ENCODE data around the gene MYL12A. TPM values are rescaled to one million over a fixed set of nuclear protein-coding genes. Genes with fewer than 3 reads are reported as not detected.

The MYL12A gene
- total and polyA plus RNA-seq, 2 experiments from 2014 or later, result 206 to 502 TPM

DNA sequence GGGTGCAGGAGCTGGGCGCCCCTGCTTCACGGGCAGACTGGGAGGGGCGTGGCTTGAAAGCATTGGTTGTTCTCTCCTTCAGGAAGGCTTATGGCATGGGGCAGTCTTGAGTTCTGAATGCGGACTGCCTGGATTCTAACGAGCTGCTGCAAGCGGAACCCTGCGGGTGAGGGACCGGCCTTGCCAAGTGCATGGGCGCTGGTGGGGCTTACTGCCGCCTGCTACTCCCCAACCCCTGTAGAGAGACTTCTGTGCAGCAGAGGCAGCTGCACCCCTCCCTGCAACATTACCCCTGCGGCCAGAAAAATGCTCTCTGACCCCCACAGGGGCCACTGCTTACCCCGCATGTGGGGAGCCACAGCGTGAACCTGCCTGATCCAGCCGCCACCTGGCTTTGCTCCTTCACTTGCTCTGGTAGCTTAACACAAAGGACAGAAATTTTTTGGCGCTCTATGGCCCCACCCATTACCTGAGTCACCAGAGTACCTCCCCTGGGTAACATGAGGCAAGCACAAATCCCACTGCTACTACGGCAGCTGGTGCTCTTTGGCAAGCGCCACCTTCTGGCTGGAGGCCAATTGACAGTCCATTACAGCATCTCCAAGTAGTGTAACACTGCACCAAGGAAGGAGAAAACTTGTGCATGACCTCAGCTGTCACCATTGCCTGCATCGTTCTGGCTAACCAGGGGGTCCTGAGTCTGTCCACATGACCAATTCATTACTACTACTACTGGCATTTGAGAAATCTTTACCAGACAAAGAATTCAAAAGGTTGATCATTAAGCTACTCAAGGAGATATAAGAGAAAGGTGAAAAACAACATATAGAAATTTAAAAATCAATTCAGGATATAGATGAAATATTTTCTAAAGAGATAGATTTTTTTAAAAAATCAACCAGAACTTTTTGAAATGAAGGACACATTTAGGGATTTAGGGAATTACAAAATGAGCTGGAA lies 49.7 kb downstream of the MYL12A start:
- TF ChIP-seq POLR2AphosphoS5 (IDR thresholded peaks at IDR 0.05; ENCODE audit: low read depth), result peak; percentile 96
- no peak for TF ChIP-seq JUNB (IDR thresholded peaks at IDR 0.05; ENCODE audit: unreplicated experiment)
- TF ChIP-seq, protein P1, sequence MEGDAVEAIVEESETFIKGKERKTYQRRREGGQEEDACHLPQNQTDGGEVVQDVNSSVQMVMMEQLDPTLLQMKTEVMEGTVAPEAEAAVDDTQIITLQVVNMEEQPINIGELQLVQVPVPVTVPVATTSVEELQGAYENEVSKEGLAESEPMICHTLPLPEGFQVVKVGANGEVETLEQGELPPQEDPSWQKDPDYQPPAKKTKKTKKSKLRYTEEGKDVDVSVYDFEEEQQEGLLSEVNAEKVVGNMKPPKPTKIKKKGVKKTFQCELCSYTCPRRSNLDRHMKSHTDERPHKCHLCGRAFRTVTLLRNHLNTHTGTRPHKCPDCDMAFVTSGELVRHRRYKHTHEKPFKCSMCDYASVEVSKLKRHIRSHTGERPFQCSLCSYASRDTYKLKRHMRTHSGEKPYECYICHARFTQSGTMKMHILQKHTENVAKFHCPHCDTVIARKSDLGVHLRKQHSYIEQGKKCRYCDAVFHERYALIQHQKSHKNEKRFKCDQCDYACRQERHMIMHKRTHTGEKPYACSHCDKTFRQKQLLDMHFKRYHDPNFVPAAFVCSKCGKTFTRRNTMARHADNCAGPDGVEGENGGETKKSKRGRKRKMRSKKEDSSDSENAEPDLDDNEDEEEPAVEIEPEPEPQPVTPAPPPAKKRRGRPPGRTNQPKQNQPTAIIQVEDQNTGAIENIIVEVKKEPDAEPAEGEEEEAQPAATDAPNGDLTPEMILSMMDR (conservative IDR thresholded peaks at IDR 0.05; ENCODE audit: low read depth in 2 of 2), result peak; percentile 94 to 98
- TF ChIP-seq, protein P2, sequence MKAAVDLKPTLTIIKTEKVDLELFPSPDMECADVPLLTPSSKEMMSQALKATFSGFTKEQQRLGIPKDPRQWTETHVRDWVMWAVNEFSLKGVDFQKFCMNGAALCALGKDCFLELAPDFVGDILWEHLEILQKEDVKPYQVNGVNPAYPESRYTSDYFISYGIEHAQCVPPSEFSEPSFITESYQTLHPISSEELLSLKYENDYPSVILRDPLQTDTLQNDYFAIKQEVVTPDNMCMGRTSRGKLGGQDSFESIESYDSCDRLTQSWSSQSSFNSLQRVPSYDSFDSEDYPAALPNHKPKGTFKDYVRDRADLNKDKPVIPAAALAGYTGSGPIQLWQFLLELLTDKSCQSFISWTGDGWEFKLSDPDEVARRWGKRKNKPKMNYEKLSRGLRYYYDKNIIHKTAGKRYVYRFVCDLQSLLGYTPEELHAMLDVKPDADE (IDR thresholded peaks at IDR 0.05), result peak; percentile 57; the same call in 1 of the 2 replicates
- no peak for TF ChIP-seq EZH2phosphoT487 (IDR thresholded peaks at IDR 0.05; ENCODE audit: unreplicated experiment)
- TF ChIP-seq ZNF331 (CRISPR knock-in tag; IDR thresholded peaks at IDR 0.05; ENCODE audit: low read depth), result no peak
- TF ChIP-seq ZNF114 (CRISPR knock-in tag; IDR thresholded peaks at IDR 0.05), result no peak; the same call in 1 of the 2 replicates
- TF ChIP-seq, protein P3, sequence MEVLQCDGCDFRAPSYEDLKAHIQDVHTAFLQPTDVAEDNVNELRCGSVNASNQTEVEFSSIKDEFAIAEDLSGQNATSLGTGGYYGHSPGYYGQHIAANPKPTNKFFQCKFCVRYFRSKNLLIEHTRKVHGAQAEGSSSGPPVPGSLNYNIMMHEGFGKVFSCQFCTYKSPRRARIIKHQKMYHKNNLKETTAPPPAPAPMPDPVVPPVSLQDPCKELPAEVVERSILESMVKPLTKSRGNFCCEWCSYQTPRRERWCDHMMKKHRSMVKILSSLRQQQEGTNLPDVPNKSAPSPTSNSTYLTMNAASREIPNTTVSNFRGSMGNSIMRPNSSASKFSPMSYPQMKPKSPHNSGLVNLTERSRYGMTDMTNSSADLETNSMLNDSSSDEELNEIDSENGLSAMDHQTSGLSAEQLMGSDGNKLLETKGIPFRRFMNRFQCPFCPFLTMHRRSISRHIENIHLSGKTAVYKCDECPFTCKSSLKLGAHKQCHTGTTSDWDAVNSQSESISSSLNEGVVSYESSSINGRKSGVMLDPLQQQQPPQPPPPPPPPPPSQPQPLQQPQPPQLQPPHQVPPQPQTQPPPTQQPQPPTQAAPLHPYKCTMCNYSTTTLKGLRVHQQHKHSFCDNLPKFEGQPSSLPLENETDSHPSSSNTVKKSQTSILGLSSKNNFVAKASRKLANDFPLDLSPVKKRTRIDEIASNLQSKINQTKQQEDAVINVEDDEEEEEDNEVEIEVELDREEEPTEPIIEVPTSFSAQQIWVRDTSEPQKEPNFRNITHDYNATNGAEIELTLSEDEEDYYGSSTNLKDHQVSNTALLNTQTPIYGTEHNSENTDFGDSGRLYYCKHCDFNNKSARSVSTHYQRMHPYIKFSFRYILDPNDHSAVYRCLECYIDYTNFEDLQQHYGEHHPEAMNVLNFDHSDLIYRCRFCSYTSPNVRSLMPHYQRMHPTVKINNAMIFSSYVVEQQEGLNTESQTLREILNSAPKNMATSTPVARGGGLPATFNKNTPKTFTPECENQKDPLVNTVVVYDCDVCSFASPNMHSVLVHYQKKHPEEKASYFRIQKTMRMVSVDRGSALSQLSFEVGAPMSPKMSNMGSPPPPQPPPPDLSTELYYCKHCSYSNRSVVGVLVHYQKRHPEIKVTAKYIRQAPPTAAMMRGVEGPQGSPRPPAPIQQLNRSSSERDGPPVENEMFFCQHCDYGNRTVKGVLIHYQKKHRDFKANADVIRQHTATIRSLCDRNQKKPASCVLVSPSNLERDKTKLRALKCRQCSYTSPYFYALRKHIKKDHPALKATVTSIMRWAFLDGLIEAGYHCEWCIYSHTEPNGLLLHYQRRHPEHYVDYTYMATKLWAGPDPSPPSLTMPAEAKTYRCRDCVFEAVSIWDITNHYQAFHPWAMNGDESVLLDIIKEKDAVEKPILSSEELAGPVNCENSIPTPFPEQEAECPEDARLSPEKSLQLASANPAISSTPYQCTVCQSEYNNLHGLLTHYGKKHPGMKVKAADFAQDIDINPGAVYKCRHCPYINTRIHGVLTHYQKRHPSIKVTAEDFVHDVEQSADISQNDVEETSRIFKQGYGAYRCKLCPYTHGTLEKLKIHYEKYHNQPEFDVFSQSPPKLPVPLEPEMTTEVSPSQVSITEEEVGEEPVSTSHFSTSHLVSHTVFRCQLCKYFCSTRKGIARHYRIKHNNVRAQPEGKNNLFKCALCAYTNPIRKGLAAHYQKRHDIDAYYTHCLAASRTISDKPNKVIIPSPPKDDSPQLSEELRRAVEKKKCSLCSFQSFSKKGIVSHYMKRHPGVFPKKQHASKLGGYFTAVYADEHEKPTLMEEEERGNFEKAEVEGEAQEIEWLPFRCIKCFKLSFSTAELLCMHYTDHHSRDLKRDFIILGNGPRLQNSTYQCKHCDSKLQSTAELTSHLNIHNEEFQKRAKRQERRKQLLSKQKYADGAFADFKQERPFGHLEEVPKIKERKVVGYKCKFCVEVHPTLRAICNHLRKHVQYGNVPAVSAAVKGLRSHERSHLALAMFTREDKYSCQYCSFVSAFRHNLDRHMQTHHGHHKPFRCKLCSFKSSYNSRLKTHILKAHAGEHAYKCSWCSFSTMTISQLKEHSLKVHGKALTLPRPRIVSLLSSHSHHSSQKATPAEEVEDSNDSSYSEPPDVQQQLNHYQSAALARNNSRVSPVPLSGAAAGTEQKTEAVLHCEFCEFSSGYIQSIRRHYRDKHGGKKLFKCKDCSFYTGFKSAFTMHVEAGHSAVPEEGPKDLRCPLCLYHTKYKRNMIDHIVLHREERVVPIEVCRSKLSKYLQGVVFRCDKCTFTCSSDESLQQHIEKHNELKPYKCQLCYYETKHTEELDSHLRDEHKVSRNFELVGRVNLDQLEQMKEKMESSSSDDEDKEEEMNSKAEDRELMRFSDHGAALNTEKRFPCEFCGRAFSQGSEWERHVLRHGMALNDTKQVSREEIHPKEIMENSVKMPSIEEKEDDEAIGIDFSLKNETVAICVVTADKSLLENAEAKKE (CRISPR knock-in tag; IDR thresholded peaks at IDR 0.05), result peak; percentile 36; the same call in 1 of the 2 replicates
- TF ChIP-seq STAT1 (IDR thresholded peaks at IDR 0.05; ENCODE audit: unreplicated experiment), result no peak
- TF ChIP-seq, protein P4, sequence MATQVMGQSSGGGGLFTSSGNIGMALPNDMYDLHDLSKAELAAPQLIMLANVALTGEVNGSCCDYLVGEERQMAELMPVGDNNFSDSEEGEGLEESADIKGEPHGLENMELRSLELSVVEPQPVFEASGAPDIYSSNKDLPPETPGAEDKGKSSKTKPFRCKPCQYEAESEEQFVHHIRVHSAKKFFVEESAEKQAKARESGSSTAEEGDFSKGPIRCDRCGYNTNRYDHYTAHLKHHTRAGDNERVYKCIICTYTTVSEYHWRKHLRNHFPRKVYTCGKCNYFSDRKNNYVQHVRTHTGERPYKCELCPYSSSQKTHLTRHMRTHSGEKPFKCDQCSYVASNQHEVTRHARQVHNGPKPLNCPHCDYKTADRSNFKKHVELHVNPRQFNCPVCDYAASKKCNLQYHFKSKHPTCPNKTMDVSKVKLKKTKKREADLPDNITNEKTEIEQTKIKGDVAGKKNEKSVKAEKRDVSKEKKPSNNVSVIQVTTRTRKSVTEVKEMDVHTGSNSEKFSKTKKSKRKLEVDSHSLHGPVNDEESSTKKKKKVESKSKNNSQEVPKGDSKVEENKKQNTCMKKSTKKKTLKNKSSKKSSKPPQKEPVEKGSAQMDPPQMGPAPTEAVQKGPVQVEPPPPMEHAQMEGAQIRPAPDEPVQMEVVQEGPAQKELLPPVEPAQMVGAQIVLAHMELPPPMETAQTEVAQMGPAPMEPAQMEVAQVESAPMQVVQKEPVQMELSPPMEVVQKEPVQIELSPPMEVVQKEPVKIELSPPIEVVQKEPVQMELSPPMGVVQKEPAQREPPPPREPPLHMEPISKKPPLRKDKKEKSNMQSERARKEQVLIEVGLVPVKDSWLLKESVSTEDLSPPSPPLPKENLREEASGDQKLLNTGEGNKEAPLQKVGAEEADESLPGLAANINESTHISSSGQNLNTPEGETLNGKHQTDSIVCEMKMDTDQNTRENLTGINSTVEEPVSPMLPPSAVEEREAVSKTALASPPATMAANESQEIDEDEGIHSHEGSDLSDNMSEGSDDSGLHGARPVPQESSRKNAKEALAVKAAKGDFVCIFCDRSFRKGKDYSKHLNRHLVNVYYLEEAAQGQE (IDR thresholded peaks at IDR 0.05; ENCODE audit: unreplicated experiment), result no peak
- no peak for TF ChIP-seq EZH2 (IDR thresholded peaks at IDR 0.05; ENCODE audit: low read depth, unreplicated experiment)
- TF ChIP-seq NANOG (IDR thresholded peaks at IDR 0.05; ENCODE audit: borderline replicate concordance), result no peak
- TF ChIP-seq CREB1 (CRISPR knock-in tag; IDR thresholded peaks at IDR 0.05; ENCODE audit: low read depth), result peak; percentile 74
- Histone ChIP-seq H3K4me1 (ENCODE audit: insufficient read depth) (peaks cover 5% of the 10 kb centered on the region), H3K4me2 (peak overlapping the region; percentile 94), H3K27ac (ENCODE audit: low read depth) (peak overlapping the region; percentile 88), H2AFZ (peak overlapping the region; percentile 54), H4K20me1 (replicated peaks; ENCODE audit: insufficient read depth) (no peaks in the 10 kb centered on the region), H3K79me2 (replicated peaks; ENCODE audit: insufficient read depth) (peaks cover 6% of the 10 kb centered on the region), H3K9me2 (ENCODE audit: insufficient read depth) (no peaks in the 10 kb centered on the region; the same call in 1 of the 2 replicates), H3K27me3 (ENCODE audit: insufficient read depth) (no peaks in the 10 kb centered on the region), H3K4me3 (peak overlapping the region; percentile 78), H3K36me3 (ENCODE audit: insufficient read depth) (0 out of 2 replicates have a peak, but pooled peaks cover 4% of the 10 kb centered on the region), H3F3A (replicated peaks; ENCODE audit: low read depth) (0 out of 2 replicates have a peak, but pooled peaks cover 6% of the 10 kb centered on the region)
- peak; percentile 97 for DNase-seq (ENCODE audit: low spot score)
- peak overlapping the region; percentile 94 for H3K4me3 Mint-ChIP-seq
- peaks cover 8% of the 10 kb centered on the region for H3K4me1 Mint-ChIP-seq
- H3K27me3 Mint-ChIP-seq (ENCODE audit: insufficient read depth, low read depth, poor library complexity), result peaks cover 9% of the 10 kb centered on the region
- peak; percentile 93 for ATAC-seq
- H3K9me3 Mint-ChIP-seq, result peaks cover 46% of the 10 kb centered on the region
- peaks cover 45% of the 10 kb centered on the region for H3K36me3 Mint-ChIP-seq (ENCODE audit: low read depth)
- H3K27ac Mint-ChIP-seq, result peak overlapping the region; percentile 98
